AG09319 (cell line): ENCODE measurements around the gene PCP4.

Source experiments
- DNase-seq: peaks from one replicate; pipeline ENCODE4 v3.0.0-alpha.2; 2010; ENCODE audit warnings: low read depth; ENCODE audit errors: extremely low read depth
- CTCF ChIP-seq: IDR thresholded peaks from 2 replicates; pipeline ENCODE4 v1.5.1; 2011; ENCODE audit warnings: low read depth, mild to moderate bottlenecking, inconsistent platforms, low read length, moderate library complexity

PCP4 gene

GRCh38 chr21:39851002-39851618, 16.1 kb upstream of the PCP4 start:
- no peak for DNase-seq
- no peak for TF ChIP-seq CTCF

GRCh38 chr21:39852021-39852721, 15.1 kb upstream of the PCP4 start:
- DNase-seq = no peak
- no peak for TF ChIP-seq CTCF

- TF ChIP-seq CTCF = no peak
- no peak for DNase-seq
Observed at GRCh38 chr21:39852726-39853500, 14.3 kb upstream of the PCP4 start.

GRCh38 chr21:39854572-39854971, 12.7 kb upstream of the PCP4 start:
- no peak for TF ChIP-seq CTCF

GRCh38 chr21:39855595-39855994, 11.6 kb upstream of the PCP4 start:
- DNase-seq = no peak
- TF ChIP-seq CTCF = no peak

More at GRCh38 chr21:39854572-39854971, 12.7 kb upstream of the PCP4 start:
- no peak for DNase-seq

- TF ChIP-seq CTCF = no peak
- no peak for DNase-seq
Observed at GRCh38 chr21:39860600-39860999, 6.6 kb upstream of the PCP4 start.

- TF ChIP-seq CTCF = no peak
- DNase-seq = no peak
Observed at GRCh38 chr21:39863111-39863510, 4.1 kb upstream of the PCP4 start.
